Psoas muscle (tissue), 8 donors: ENCODE measurements around the gene CAMKMT. TPM values are rescaled to one million over a fixed set of nuclear protein-coding genes. Genes with fewer than 3 reads are reported as not detected.

Experiments
- ATAC-seq, 4 donors: fragments of 200-7000 bp; cut with Tn5 transposase; one replicate each; pipeline ENCODE4 v1.9.1; 2020; ENCODE audit warnings: moderate library complexity in 3 of 4, mild to moderate bottlenecking in 2 of 4
- DNase-seq, 2 donors: peaks; one replicate each; pipeline ENCODE4 v3.0.0-alpha.2; 2020
- H3K27ac ChIP-seq: fragments of 200-600 bp; one replicate; pipeline ENCODE4 v1.8.0; 2022
- H3K27me3 ChIP-seq, 3 donors: fragments of 200-600 bp in 1 of 3; one replicate each; pipeline versions ENCODE4 v1.6.1 to v1.8.0; 2013 to 2022; ENCODE audit warnings: low read length in 2 of 3, mild to moderate bottlenecking in 2 of 3, moderate library complexity in 1 of 3; ENCODE audit not compliant: insufficient read depth in 3 of 3
- H3K36me3 ChIP-seq, 2 donors: fragments of 200-600 bp in 1 of 2; one replicate each; pipeline versions ENCODE4 v1.6.1 to v1.8.0; 2013 to 2022; ENCODE audit warnings: low read depth in 1 of 2, mild to moderate bottlenecking in 1 of 2, moderate library complexity in 1 of 2; ENCODE audit not compliant: insufficient read depth in 1 of 2
- H3K4me1 ChIP-seq: fragments of 200-600 bp; one replicate; pipeline ENCODE4 v1.8.0; 2022
- H3K4me3 ChIP-seq: fragments of 200-600 bp; one replicate; pipeline ENCODE4 v1.8.0; 2022; ENCODE audit warnings: mild to moderate bottlenecking
- H3K9me3 ChIP-seq: fragments of 200-600 bp; one replicate; pipeline ENCODE4 v1.8.0; 2022
- CTCF ChIP-seq: fragments of 200-600 bp; IDR thresholded peaks from one replicate; pipeline ENCODE4 v1.8.0; 2022; ENCODE audit warnings: antibody characterized with exemption
- WGBS, 3 donors: extraction: QIAGEN DNeasy Blood & Tissue Kit; methylation state at CpG; one replicate each; pipeline versions ENCODE4 v1.1.6 to v1.1.7; 2013; 5-methylcytosine and 5-hydroxymethylcytosine counted together
- intact Hi-C, 2 donors: fragments of 100-400 bp; cut with DNase I; formaldehyde crosslinking; loops; one replicate each; pipeline versions ENCODE4 v1.11.0 to v1.14.2; 2022
- polyA plus RNA-seq, 3 donors: library from polyadenylated mRNA; stranded (reverse); fragments of 200-250 nt; gene quantifications; one replicate each; pipeline ENCODE4 v1.2.3, GENCODE V29; 2013
- total RNA-seq, 4 donors: library from RNA; stranded (reverse); fragmentation: NEBNext Ultra II Directional in 2 of 4; extraction: Animal tissue kit (Norgen Biotek cat#: 25700) in 2 of 4; gene quantifications; one replicate each; pipeline versions ENCODE4 v1.2.1 to v1.2.4, GENCODE V29; 2021 to 2023
- donor health status: healthy with polysubstance abuse.
- donor health status: DM: no; HTN: no; CAD: no; lungs with moderate emphysema.
- donor health status: Bipolar disorder and iron deficiency.
- donor health status: healthy.
- donor health status: DM: yes; HTN: yes; CAD: no.
- donor health status: DM: no; HTN: no; CAD: no.
- donor health status: DM: no; HTN: no; CAD: no.
- donor health status: DM: yes; HTN: yes; CAD: no.

The CAMKMT gene
- total and polyA plus RNA-seq, 7 donors = 2.8 to 7.3 (median 4.5) TPM

- ATAC-seq = no peak
- 94 to 95% (median 94%) methylated on average over 10 of the region's 10 CpGs for WGBS, 3 donors
Measured at GRCh38 chr2:44706681-44707553, 345.2 kb downstream of the CAMKMT start.

GRCh38 chr2:44707945-44708660 lies 346.4 kb downstream of the CAMKMT start:
- WGBS, 3 donors = 42 to 54% (median 46%) methylated on average over 4 of the region's 4 CpGs
- no peaks in the 10 kb centered on the region for H3K36me3 ChIP-seq
- ATAC-seq (no peak), DNase-seq (no peak)
- no peaks in the 10 kb centered on the region for H3K9me3 ChIP-seq
- no peaks in the 10 kb centered on the region for H3K27me3 ChIP-seq
- intact Hi-C loops = no loop called here
- TF ChIP-seq CTCF = no peak
- H3K4me1 ChIP-seq = no peaks in the 10 kb centered on the region
- no peak overlapping the region for H3K27ac ChIP-seq
- no peak overlapping the region for H3K4me3 ChIP-seq

More at GRCh38 chr2:44706681-44707553, 345.2 kb downstream of the CAMKMT start:
- TF ChIP-seq CTCF = no peak
- intact Hi-C loops = no loop called here
- H3K27me3 ChIP-seq = no peaks in the 10 kb centered on the region
- H3K4me3 ChIP-seq = no peak overlapping the region
- no peaks in the 10 kb centered on the region for H3K36me3 ChIP-seq
- no peak for DNase-seq
- no peaks in the 10 kb centered on the region for H3K4me1 ChIP-seq
- no peaks in the 10 kb centered on the region for H3K9me3 ChIP-seq
- no peak overlapping the region for H3K27ac ChIP-seq

GRCh38 chr2:44708661-44709000 lies 346.9 kb downstream of the CAMKMT start:
- DNase-seq (no peak), ATAC-seq (no peak)
- intact Hi-C loops = no loop called here
- no peaks in the 10 kb centered on the region for H3K9me3 ChIP-seq
- no peaks in the 10 kb centered on the region for H3K4me1 ChIP-seq
- TF ChIP-seq CTCF = no peak
- H3K27me3 ChIP-seq = no peaks in the 10 kb centered on the region
- 57 to 62% (median 62%) methylated on average over 3 of the region's 3 CpGs for WGBS, 3 donors
- no peaks in the 10 kb centered on the region for H3K36me3 ChIP-seq
- no peak overlapping the region for H3K27ac ChIP-seq
- no peak overlapping the region for H3K4me3 ChIP-seq

DNA sequence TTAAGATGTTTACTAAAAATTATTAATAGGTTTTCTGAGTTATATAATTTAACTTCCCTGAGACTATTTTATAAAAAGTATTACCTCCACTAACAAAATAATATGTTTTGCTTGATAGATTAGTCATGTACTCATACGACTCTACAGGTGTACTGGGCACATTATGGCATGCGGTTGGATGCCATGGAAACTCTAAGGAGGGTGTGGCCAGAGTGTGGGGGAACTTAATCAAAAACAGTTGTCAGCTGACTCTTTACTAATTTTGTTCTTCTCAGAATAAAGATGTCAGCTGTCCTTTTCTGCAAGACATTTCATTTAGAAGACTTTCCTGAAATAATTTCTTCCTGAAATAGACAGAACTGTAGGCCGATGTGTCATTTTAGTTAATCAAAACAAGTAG lies 351.4 kb downstream of the CAMKMT start:
- WGBS, 3 donors = 85 to 87% (median 85%) methylated on average over 3 of the region's 3 CpGs
- Histone ChIP-seq H3K4me3 (no peak overlapping the region), H3K27me3 (no peaks in the 10 kb centered on the region), H3K27ac (no peak overlapping the region), H3K4me1 (no peaks in the 10 kb centered on the region), H3K36me3 (no peaks in the 10 kb centered on the region), H3K9me3 (no peaks in the 10 kb centered on the region)
- ATAC-seq = no peak
- TF ChIP-seq CTCF = no peak
- DNase-seq = no peak
- intact Hi-C loops = loop anchor here in 1 of 2 donors (10.0 kb wide), 1 partner anchor 238 kb away; no protein-coding TSS in a partner anchor
